Sigmoid colon (tissue), 3 donors: Measurements from ENCODE around the gene RCSD1.

ENCODE experiments used
- POLR2A ChIP-seq, 2 donors: fragments of 450-650 bp; IDR thresholded peaks; one replicate each; pipeline ENCODE4 v1.6.1; 2016; ENCODE audit warnings: antibody characterized with exemption in 2 of 2, mild to moderate bottlenecking in 2 of 2, moderate library complexity in 2 of 2
- TF ChIP-seq, protein P1 (sequence below), 4 experiments: fragments of 450-650 bp in 3 of 4; fragments of 200-600 bp in 1 of 4; IDR thresholded peaks; one replicate each; pipeline ENCODE4 v1.5.1; 2016 to 2019; ENCODE audit warnings: antibody characterized with exemption in 4 of 4, mild to moderate bottlenecking in 3 of 4, moderate library complexity in 2 of 4

- TF ChIP-seq, protein P1, sequence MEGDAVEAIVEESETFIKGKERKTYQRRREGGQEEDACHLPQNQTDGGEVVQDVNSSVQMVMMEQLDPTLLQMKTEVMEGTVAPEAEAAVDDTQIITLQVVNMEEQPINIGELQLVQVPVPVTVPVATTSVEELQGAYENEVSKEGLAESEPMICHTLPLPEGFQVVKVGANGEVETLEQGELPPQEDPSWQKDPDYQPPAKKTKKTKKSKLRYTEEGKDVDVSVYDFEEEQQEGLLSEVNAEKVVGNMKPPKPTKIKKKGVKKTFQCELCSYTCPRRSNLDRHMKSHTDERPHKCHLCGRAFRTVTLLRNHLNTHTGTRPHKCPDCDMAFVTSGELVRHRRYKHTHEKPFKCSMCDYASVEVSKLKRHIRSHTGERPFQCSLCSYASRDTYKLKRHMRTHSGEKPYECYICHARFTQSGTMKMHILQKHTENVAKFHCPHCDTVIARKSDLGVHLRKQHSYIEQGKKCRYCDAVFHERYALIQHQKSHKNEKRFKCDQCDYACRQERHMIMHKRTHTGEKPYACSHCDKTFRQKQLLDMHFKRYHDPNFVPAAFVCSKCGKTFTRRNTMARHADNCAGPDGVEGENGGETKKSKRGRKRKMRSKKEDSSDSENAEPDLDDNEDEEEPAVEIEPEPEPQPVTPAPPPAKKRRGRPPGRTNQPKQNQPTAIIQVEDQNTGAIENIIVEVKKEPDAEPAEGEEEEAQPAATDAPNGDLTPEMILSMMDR (IDR thresholded peaks at IDR 0.05) = no peak
- no peak for TF ChIP-seq POLR2A (IDR thresholded peaks at IDR 0.05)
These were observed 84.6 kb downstream of the RCSD1 start for GRCh38 chr1:167714439-167715156.
